ENCODE data around the gene ATP8A1. TPM values are rescaled to one million over a fixed set of nuclear protein-coding genes. Genes with fewer than 3 reads are reported as not detected.
"Not testable (repeated sequence)": the region's sequence is repeated elsewhere in the genome, so short reads cannot be mapped to it uniquely, and the experiment has no call there.

The ATP8A1 gene
- total RNA-seq, 4 donors from 2014 or later = 5.9 to 16.5 (median 7.3) TPM

DNA sequence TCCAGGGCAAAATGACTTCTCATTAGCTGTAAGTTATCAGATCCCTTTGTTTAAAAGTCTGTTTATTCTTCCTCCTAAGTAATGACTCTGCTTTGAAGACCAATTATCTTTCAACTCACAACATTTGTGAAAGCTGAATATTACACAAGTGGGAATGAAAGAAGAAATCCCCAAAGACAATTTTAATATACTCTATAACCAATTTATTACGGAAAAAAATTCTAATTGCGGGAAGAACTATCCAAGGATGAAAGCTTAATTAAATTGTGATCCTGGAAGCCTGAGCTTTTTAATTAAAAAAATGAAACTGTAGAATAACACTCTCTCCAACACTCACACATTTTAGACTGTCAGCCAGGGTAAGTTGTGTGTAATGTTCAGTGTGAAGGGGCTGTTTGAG is 275.2 kb downstream of the ATP8A1 start:
- WGBS = 80% methylated on average over 2 of the region's 2 CpGs

DNA sequence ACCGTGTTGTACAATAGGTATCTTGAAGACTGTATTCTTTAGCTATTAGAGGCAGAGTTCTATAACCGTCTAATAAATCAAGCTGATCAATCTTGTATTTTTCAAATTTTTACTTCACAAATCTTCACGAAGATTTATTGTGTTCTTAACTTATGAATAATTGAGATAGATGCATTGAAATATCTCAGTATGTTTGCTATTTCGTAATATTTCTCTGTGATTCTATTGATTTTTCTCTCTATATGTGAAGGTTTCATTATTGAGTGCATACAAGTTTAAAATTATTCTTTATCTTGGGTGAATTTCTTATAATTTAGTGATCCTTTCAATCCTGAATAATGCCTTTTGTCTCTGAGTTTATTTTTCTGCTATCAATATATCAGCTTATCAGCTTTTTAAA is 279.4 kb downstream of the ATP8A1 start:
- no peak for DNase-seq (ENCODE audit: low spot score in 2 of 2)
- H3K27me3 ChIP-seq = no peaks in the 10 kb centered on the region
- H3K36me3 ChIP-seq = no peaks in the 10 kb centered on the region
- no peaks in the 10 kb centered on the region for H3K4me1 ChIP-seq
- no peak overlapping the region for H3K27ac ChIP-seq
- H3K4me3 ChIP-seq = no peak overlapping the region
- TF ChIP-seq EP300 (IDR thresholded peaks at IDR 0.05) = no peak
- H3K9me3 ChIP-seq = no peaks in the 10 kb centered on the region
- WGBS = 92% methylated on average over 4 of the region's 4 CpGs

More for the DNA sequence above, 275.2 kb downstream of the ATP8A1 start:
- H3K4me3 ChIP-seq = no peak overlapping the region
- no peaks in the 10 kb centered on the region for H3K4me1 ChIP-seq
- H3K27ac ChIP-seq = no peak overlapping the region
- H3K36me3 ChIP-seq = no peaks in the 10 kb centered on the region
- DNase-seq (ENCODE audit: low spot score in 2 of 2) = no peak
- no peaks in the 10 kb centered on the region for H3K27me3 ChIP-seq
- no peaks in the 10 kb centered on the region for H3K9me3 ChIP-seq
- no peak for TF ChIP-seq POLR2A (IDR thresholded peaks at IDR 0.05)
- no peak for TF ChIP-seq POLR2AphosphoS5 (IDR thresholded peaks at IDR 0.05)

DNA sequence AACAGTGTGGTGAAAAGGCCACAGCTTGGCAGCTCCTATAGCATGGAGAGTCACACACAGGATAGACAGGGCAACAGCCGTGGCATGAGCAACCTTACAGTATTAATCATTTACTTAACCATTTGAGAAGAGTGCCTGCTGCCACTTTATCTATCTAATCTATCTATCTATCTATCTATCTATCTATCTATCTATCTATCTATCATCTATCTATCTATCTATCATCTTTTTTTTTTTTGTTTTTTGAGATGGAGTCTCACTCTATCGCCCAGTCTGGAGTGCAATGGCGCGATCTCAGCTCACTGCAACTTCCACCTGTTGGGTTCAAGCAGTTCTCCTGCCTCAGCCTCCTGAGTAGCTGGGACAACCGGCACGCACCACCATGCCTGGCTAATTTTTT is 284.6 kb downstream of the ATP8A1 start:
- DNase-seq (ENCODE audit: low spot score in 2 of 2); H3K9me3 ChIP-seq; H3K4me1 ChIP-seq; H3K4me3 ChIP-seq; H3K36me3 ChIP-seq; H3K27me3 ChIP-seq; H3K27ac ChIP-seq: not testable (repeated sequence)
- 96% methylated on average over 6 of the region's 6 CpGs for WGBS

- no peak overlapping the region for H3K27ac ChIP-seq
- H3K4me3 ChIP-seq = no peak overlapping the region
- no peaks in the 10 kb centered on the region for H3K9me3 ChIP-seq
- TF ChIP-seq CTCF (IDR thresholded peaks at IDR 0.05) (peak in 1 of 2 donors; percentile 24), EP300 (IDR thresholded peaks at IDR 0.05) (no peak), POLR2A (IDR thresholded peaks at IDR 0.05) (no peak)
- peaks cover 3% of the 10 kb centered on the region for H3K27me3 ChIP-seq
- H3K4me1 ChIP-seq = no peaks in the 10 kb centered on the region
- DNase-seq (ENCODE audit: low spot score in 2 of 2) = no peak
- no peaks in the 10 kb centered on the region for H3K36me3 ChIP-seq
- 23% methylated on average over 2 of the region's 2 CpGs for WGBS
Measured at GRCh38 chr4:42371305-42372252, 285.3 kb downstream of the ATP8A1 start.

DNA sequence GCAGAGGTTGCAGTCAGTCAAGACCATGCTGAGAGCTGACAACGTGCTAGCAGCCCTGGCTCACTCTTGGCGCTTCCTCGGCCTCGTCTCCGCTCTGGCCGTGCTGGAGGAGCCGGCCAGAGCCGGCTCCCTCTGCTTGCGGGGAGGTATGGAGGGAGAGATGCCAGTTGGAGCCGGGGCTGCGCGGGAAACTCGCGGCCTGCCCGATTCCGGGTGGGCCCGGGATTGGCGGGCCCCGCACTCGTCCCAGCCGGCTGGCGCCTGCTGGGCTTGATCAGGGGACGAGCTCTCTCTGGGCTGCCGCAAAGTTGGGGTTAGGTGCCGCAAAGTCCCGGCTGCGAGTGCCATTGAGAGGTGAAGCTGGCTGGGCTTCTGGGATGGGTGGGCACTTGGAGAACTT is 287.4 kb downstream of the ATP8A1 start:
- TF ChIP-seq CTCF (IDR thresholded peaks at IDR 0.05) = no peak
- TF ChIP-seq POLR2A (IDR thresholded peaks at IDR 0.05) = no peak
- TF ChIP-seq EP300 (IDR thresholded peaks at IDR 0.05) = no peak
- no peak for TF ChIP-seq POLR2AphosphoS5 (IDR thresholded peaks at IDR 0.05)
- H3K27me3 ChIP-seq = peaks cover 3% of the 10 kb centered on the region
- H3K4me3 ChIP-seq = no peak overlapping the region
- no peaks in the 10 kb centered on the region for H3K36me3 ChIP-seq
- no peak for DNase-seq (ENCODE audit: low spot score in 2 of 2)
- no peaks in the 10 kb centered on the region for H3K4me1 ChIP-seq
- 98% methylated on average over 16 of the region's 27 CpGs for WGBS
- H3K27ac ChIP-seq = no peak overlapping the region
- no peaks in the 10 kb centered on the region for H3K9me3 ChIP-seq

DNA sequence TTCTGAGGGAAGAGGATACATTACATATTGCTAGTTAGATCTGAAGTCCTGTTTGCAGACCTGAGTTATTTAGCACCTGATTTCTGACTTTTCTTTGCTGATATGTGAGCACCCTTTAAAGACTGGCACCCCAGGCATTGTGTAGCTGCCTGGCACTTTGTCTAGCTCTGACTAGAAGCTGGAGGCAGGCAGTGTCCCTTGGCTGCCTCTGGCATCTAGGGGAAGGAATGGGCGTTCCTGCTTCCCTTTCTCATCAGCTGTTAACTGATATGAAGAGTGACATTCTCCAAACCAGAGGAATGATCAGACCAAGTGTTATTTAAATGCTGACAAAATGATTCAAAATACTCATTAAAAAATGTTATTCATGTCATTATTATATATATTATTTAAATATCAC is 289.9 kb downstream of the ATP8A1 start:
- no peak for DNase-seq (ENCODE audit: low spot score in 2 of 2)
- no peak overlapping the region for H3K27ac ChIP-seq
- H3K9me3 ChIP-seq = no peaks in the 10 kb centered on the region
- no peak overlapping the region for H3K4me3 ChIP-seq
- no peaks in the 10 kb centered on the region for H3K36me3 ChIP-seq
- no peaks in the 10 kb centered on the region for H3K4me1 ChIP-seq
- TF ChIP-seq EP300 (IDR thresholded peaks at IDR 0.05) (no peak), POLR2AphosphoS5 (IDR thresholded peaks at IDR 0.05) (no peak), CTCF (IDR thresholded peaks at IDR 0.05) (no peak), POLR2A (IDR thresholded peaks at IDR 0.05) (no peak)
- H3K27me3 ChIP-seq = peaks cover 3% of the 10 kb centered on the region
- 48% methylated on average over 1 of the region's 1 CpG for WGBS
